RWPE1 (cell line): Measurements from ENCODE around the gene ATP1A1.

Experiments used
- CTCF ChIA-PET: fragments of 350-600 bp; sonication (Branson Sonifier 250); formaldehyde crosslinking; extraction: SDS; loops from one replicate; lab custom pipeline; 2021; lab: Yijun Ruan, JAX
- POLR2A ChIA-PET: fragments of 400-600 bp; formaldehyde crosslinking; extraction: SDS; loops from one replicate; lab custom pipeline; 2020; ENCODE audit warnings: antibody characterized with exemption; ENCODE audit not compliant: low non-redundant PET; lab: Yijun Ruan, JAX
- DNase-seq: peaks from one replicate; pipeline ENCODE4 v3.0.0; 2012; ENCODE audit warnings: low spot score
- H3K27ac ChIP-seq: fragments of 450-650 bp; 2 replicates; pipeline ENCODE4 v1.5.1; 2017
- CTCF ChIP-seq: fragments of 450-650 bp; conservative IDR thresholded peaks from 2 replicates; pipeline ENCODE4 v1.5.1; 2017; ENCODE audit warnings: low read depth, mild to moderate bottlenecking

ATP1A1 gene

GRCh38 chr1:116420417-116421200 lies 47.6 kb downstream of the ATP1A1 start:
- POLR2A ChIA-PET: no interaction called here
- TF ChIP-seq CTCF: no peak
- CTCF ChIA-PET: interaction anchor here (0.5 to 2.9 kb wide), 5 partner anchors 56 to 282 kb away, joined by 3 to 15 read pairs (median 5); no protein-coding TSS in a partner anchor

GRCh38 chr1:116424438-116424837 lies 51.4 kb downstream of the ATP1A1 start:
- no peak overlapping the region for H3K27ac ChIP-seq
- TF ChIP-seq CTCF: no peak
- ChIA-PET POLR2A (no interaction called here), CTCF (no interaction called here)
- DNase-seq: no peak

More at GRCh38 chr1:116420417-116421200, 47.6 kb downstream of the ATP1A1 start:
- H3K27ac ChIP-seq: no peak overlapping the region
- DNase-seq: no peak

- H3K27ac ChIP-seq: no peak overlapping the region
- no peak for DNase-seq
- ChIA-PET CTCF (no interaction called here), POLR2A (no interaction called here)
- no peak for TF ChIP-seq CTCF
These were observed 51.8 kb downstream of the ATP1A1 start for GRCh38 chr1:116424863-116425262.

GRCh38 chr1:116425987-116426386 lies 52.9 kb downstream of the ATP1A1 start:
- ChIA-PET POLR2A (no interaction called here), CTCF (no interaction called here)
- no peak for TF ChIP-seq CTCF
- DNase-seq: no peak
- H3K27ac ChIP-seq: no peak overlapping the region

- TF ChIP-seq CTCF: no peak
- H3K27ac ChIP-seq: no peak overlapping the region
- ChIA-PET CTCF (no interaction called here), POLR2A (no interaction called here)
- no peak for DNase-seq
These were observed 53.4 kb downstream of the ATP1A1 start for GRCh38 chr1:116426401-116426800.

- CTCF ChIA-PET: interaction anchor here (0.6 kb wide), 1 partner anchor 12 kb away, joined by 3 read pairs; no protein-coding TSS in a partner anchor
- H3K27ac ChIP-seq: no peak overlapping the region
- no peak for TF ChIP-seq CTCF
- no peak for DNase-seq
- POLR2A ChIA-PET: no interaction called here
These were observed 55.5 kb downstream of the ATP1A1 start for GRCh38 chr1:116428576-116428975.
